GM12878 (cell line): Measurements from ENCODE around the gene PIGBOS1. TPM values are rescaled to one million over a fixed set of nuclear protein-coding genes. Genes with fewer than 3 reads are reported as not detected.

Experiments
- ATAC-seq: fragments of 200-7000 bp; cut with Tn5 transposase; 3 replicates; pipeline ENCODE4 v1.9.1; 2020; ENCODE audit warnings: mild to moderate bottlenecking, moderate library complexity
- BruUV-seq: library from RNA; stranded (reverse); fragments of 400-500 nt; replicated peaks from 2 replicates; lab custom pipeline; 2021; lab: Mats Ljungman, UMichigan
- CTCF ChIA-PET: fragments of 300-600 bp; sonication (Branson Sonifier 250); formaldehyde crosslinking; extraction: SDS; loops from one replicate; lab custom pipeline; 2021; ENCODE audit warnings: inconsistent platforms; lab: Yijun Ruan, JAX
- POLR2A ChIA-PET: fragments of 350-600 bp; formaldehyde crosslinking; extraction: SDS; loops from one replicate; lab custom pipeline; 2021; ENCODE audit warnings: inconsistent platforms; lab: Charles Lee
- RAD21 ChIA-PET: fragments of 300-600 bp; sonication (Branson Sonifier 250); formaldehyde crosslinking; loops from one replicate; lab custom pipeline; 2023; ENCODE audit warnings: antibody characterized with exemption; ENCODE audit not compliant: unreplicated experiment; lab: Charles Lee
- SMC1A ChIA-PET: fragments of 300-600 bp; sonication (Branson Sonifier 250); formaldehyde crosslinking; loops from one replicate; lab custom pipeline; 2023; ENCODE audit not compliant: unreplicated experiment, uncharacterized antibody; lab: Charles Lee
- DNase-seq: peaks from one replicate; pipeline ENCODE4 v3.0.0-alpha.2; 2011; ENCODE audit warnings: low read depth, low spot score
- FAIRE-seq: peaks from 3 replicates; lab custom pipeline; 2011; peaks lifted over from hg19 to GRCh38; lab: Jason Lieb, UNC
- H2AFZ ChIP-seq: 2 replicates; pipeline ENCODE4 v1.6.0; 2011; ENCODE audit warnings: low read depth, low read length, control low read depth; ENCODE audit not compliant: control insufficient read depth
- H3K27ac ChIP-seq: 2 replicates; pipeline ENCODE4 v1.5.1; 2011; ENCODE audit warnings: control low read depth; ENCODE audit not compliant: control insufficient read depth, insufficient read depth
- H3K27me3 ChIP-seq, 2 experiments: replicated peaks in 1 of 2; 2 replicates each; pipeline versions ENCODE4 v1.6.0 to v1.6.1; 2011; ENCODE audit warnings: low read length in 1 of 2; ENCODE audit not compliant: control insufficient read depth in 2 of 2, insufficient read depth in 2 of 2
- H3K36me3 ChIP-seq, 2 experiments: 2 replicates each; pipeline ENCODE4 v1.5.1; 2011; ENCODE audit warnings: low read length in 1 of 2; ENCODE audit not compliant: control insufficient read depth in 2 of 2, insufficient read depth in 2 of 2
- H3K4me1 ChIP-seq: 2 replicates; pipeline ENCODE4 v1.6.1; 2011; ENCODE audit warnings: mild to moderate bottlenecking, low read length, moderate library complexity, mixed read lengths; ENCODE audit not compliant: control insufficient read depth, insufficient read depth
- H3K4me2 ChIP-seq: 2 replicates; pipeline ENCODE4 v1.6.0; 2011; ENCODE audit warnings: control low read depth; ENCODE audit not compliant: control insufficient read depth, insufficient read depth
- H3K4me3 ChIP-seq: fragments of 200-600 bp; sonication (generic); 2 replicates; pipeline ENCODE4 v1.5.1; 2016
- H3K79me2 ChIP-seq: 2 replicates; pipeline ENCODE4 v1.6.0; 2011; ENCODE audit warnings: low read length; ENCODE audit not compliant: control insufficient read depth, insufficient read depth
- H3K9ac ChIP-seq: 2 replicates; pipeline ENCODE4 v1.8.0; 2011; ENCODE audit warnings: low read length, control low read depth, mixed read lengths; ENCODE audit not compliant: control insufficient read depth, insufficient read depth
- H3K9me3 ChIP-seq: replicated peaks from 3 replicates; pipeline ENCODE4 v1.5.1; 2011; ENCODE audit warnings: mild to moderate bottlenecking, low read length; ENCODE audit not compliant: control insufficient read depth, insufficient read depth
- H4K20me1 ChIP-seq: 2 replicates; pipeline ENCODE4 v1.6.0; 2011; ENCODE audit not compliant: control insufficient read depth, insufficient read depth
- ASH2L ChIP-seq: fragments of 300-600, 200-600 bp; sonication (generic); IDR thresholded peaks from 2 replicates; pipeline ENCODE4 v1.6.1; 2017; ENCODE audit warnings: low read depth, mild to moderate bottlenecking, borderline replicate concordance
- BACH1 ChIP-seq: fragments of 450-650 bp; IDR thresholded peaks from 2 replicates; pipeline ENCODE4 v1.6.1; 2017; ENCODE audit warnings: mild to moderate bottlenecking, borderline replicate concordance
- CBX3 ChIP-seq: fragments of 200-600 bp; sonication (generic); IDR thresholded peaks from 2 replicates; pipeline ENCODE4 v1.6.1; 2016; ENCODE audit warnings: low read depth, borderline replicate concordance
- GABPA ChIP-seq: IDR thresholded peaks from 2 replicates; pipeline ENCODE4 v1.6.1; 2014; ENCODE audit warnings: antibody characterized with exemption, low read depth, mild to moderate bottlenecking, inconsistent platforms
- HDAC6 ChIP-seq: fragments of 200-600 bp; sonication (generic); IDR thresholded peaks from one replicate; pipeline ENCODE4 v1.8.0; 2017; ENCODE audit warnings: antibody characterized with exemption; ENCODE audit not compliant: unreplicated experiment
- JUND ChIP-seq: IDR thresholded peaks from 2 replicates; pipeline ENCODE4 v1.6.1; 2012; ENCODE audit warnings: low read depth, mild to moderate bottlenecking, low read length, improper control_type of control experiment, moderate library complexity
- MTA3 ChIP-seq: IDR thresholded peaks from 2 replicates; pipeline ENCODE4 v1.6.1; 2012; ENCODE audit warnings: low read length, inconsistent platforms, borderline replicate concordance
- MYB ChIP-seq: fragments of 150-350 bp; IDR thresholded peaks from 2 replicates; pipeline ENCODE4 v1.6.1; 2014; ENCODE audit warnings: mild to moderate bottlenecking, low read depth, low read length, borderline replicate concordance
- NRF1 ChIP-seq: conservative IDR thresholded peaks from 2 replicates; pipeline ENCODE4 v1.6.1; 2011; ENCODE audit warnings: mild to moderate bottlenecking, low read depth, low read length, improper control_type of control experiment
- RB1 ChIP-seq: fragments of 450-650 bp; formaldehyde crosslinking; IDR thresholded peaks from 2 replicates; pipeline ENCODE4 v1.6.1; 2017; ENCODE audit warnings: mild to moderate bottlenecking, borderline replicate concordance
- RBBP5 ChIP-seq: fragments of 200-600 bp; sonication (generic); conservative IDR thresholded peaks from 2 replicates; pipeline ENCODE4 v1.6.1; 2016
- TBL1XR1 ChIP-seq: IDR thresholded peaks from 2 replicates; pipeline ENCODE4 v1.6.1; 2012; ENCODE audit warnings: low read depth, low read length, improper control_type of control experiment
- ZNF217 ChIP-seq: fragments of 450-650 bp; IDR thresholded peaks from 2 replicates; pipeline ENCODE4 v1.6.1; 2017; ENCODE audit warnings: antibody characterized with exemption, mild to moderate bottlenecking
- WGBS: methylation state at CpG from one replicate; pipeline ENCODE4 v1.1.6; 2016; ENCODE audit warnings: low lambda C conversion rate; ENCODE audit not compliant: insufficient replicate concordance, insufficient coverage; ENCODE audit errors: missing lambda C conversion rate; 5-methylcytosine and 5-hydroxymethylcytosine counted together
- in situ Hi-C: fragments of 300-500 bp; cut with MboI; formaldehyde crosslinking; loops from 9 replicates; pipeline ENCODE4 v1.14.3; 2018; ENCODE audit warnings: mixed read lengths
- intact Hi-C: fragments of 100-400 bp; cut with micrococcal nuclease; formaldehyde crosslinking; loops from one replicate; pipeline ENCODE4 v1.14.2; 2022; ENCODE audit not compliant: unreplicated experiment
- polyA plus RNA-seq, 11 experiments: library from polyadenylated mRNA; depleted of rRNA in 4 of 11; unstranded in 6 of 11; stranded (reverse) in 5 of 11; fragments of >200 nt; fragmentation: Nextera tagmentation in 4 of 11; fragmentation: Illumina TruSeq in 1 of 11; extraction: Ambion mirVana in 4 of 11; extraction: Trizol in 1 of 11; gene quantifications; 1 replicate in 1 of 11; 2 replicates in 10 of 11; pipeline versions ENCODE4 v1.2.1 to v1.2.3, GENCODE V29; 2011 to 2016; ENCODE audit warnings: inconsistent platforms in 2 of 11, missing spikeins in 2 of 11, low read depth in 1 of 11
- total RNA-seq, 4 experiments: library from RNA; depleted of rRNA in 3 of 4; stranded (reverse); fragments of >200 nt in 3 of 4; fragmentation: Illumina TruSeq in 1 of 4; extraction: Trizol in 1 of 4; gene quantifications; 2 replicates each; pipeline versions ENCODE4 v1.2.1 to v1.2.3, GENCODE V29; 2013 to 2021
- TF ChIP-seq, protein P1 (sequence below): IDR thresholded peaks from 2 replicates; pipeline ENCODE4 v1.6.1; 2011; ENCODE audit warnings: low read depth, mild to moderate bottlenecking, low read length, moderate library complexity, borderline replicate concordance; ENCODE audit errors: extremely low read depth
- TF ChIP-seq, protein P2 (sequence below): fragments of 450-650 bp; IDR thresholded peaks from 2 replicates; pipeline ENCODE4 v1.6.1; 2017; ENCODE audit warnings: mild to moderate bottlenecking, moderate library complexity

Gene PIGBOS1
- total and polyA plus RNA-seq, 10 of the 15 experiments (the other 5 are each of a cell fraction or from before 2014, with no cell fraction given), result 7.1 to 24.7 (median 10.2) TPM

DNA sequence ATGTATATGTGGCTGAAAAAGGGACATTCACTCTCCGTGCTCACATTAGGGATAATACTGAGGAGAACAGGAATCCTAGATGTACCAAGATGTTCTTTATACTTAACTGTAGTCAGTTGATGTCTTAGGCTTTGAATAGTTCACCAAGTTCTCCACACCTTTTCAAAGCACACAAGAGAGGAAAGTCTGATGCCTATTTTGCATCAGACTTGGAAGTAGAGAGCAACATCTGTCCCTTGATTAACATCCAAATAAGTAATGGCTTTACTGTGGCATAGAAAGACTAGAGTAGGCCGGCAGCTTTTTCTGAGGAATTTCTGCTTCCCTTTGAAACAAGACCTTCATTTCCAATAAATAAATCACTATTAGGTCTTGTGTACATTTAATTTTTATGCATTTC lies 34.1 kb upstream of the PIGBOS1 start:
- 100% methylated on average over 2 of the region's 2 CpGs for WGBS
- H2AFZ ChIP-seq, result no peak overlapping the region
- H4K20me1 ChIP-seq, result no peaks in the 10 kb centered on the region
- no TSS peak for BruUV-seq
- no peaks in the 10 kb centered on the region for H3K9me3 ChIP-seq
- no peak overlapping the region for H3K27ac ChIP-seq
- ChIA-PET SMC1A (no interaction called here), POLR2A (no interaction called here), RAD21 (no interaction called here), CTCF (no interaction called here)
- no peak overlapping the region for H3K9ac ChIP-seq
- intact Hi-C loops, result no loop called here
- ATAC-seq (no peak), FAIRE-seq (no peak), DNase-seq (no peak)
- no peak overlapping the region for H3K4me3 ChIP-seq
- no peaks in the 10 kb centered on the region for H3K27me3 ChIP-seq
- TF ChIP-seq ZNF217 (no peak), ASH2L (no peak), TBL1XR1 (no peak), RB1 (no peak), NRF1 (no peak), BACH1 (no peak), JUND (no peak), CBX3 (no peak), GABPA (no peak), MTA3 (no peak), RBBP5 (no peak), MYB (no peak), HDAC6 (no peak)
- TF ChIP-seq, protein P1, sequence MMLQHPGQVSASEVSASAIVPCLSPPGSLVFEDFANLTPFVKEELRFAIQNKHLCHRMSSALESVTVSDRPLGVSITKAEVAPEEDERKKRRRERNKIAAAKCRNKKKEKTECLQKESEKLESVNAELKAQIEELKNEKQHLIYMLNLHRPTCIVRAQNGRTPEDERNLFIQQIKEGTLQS, result no peak
- TF ChIP-seq, protein P2, sequence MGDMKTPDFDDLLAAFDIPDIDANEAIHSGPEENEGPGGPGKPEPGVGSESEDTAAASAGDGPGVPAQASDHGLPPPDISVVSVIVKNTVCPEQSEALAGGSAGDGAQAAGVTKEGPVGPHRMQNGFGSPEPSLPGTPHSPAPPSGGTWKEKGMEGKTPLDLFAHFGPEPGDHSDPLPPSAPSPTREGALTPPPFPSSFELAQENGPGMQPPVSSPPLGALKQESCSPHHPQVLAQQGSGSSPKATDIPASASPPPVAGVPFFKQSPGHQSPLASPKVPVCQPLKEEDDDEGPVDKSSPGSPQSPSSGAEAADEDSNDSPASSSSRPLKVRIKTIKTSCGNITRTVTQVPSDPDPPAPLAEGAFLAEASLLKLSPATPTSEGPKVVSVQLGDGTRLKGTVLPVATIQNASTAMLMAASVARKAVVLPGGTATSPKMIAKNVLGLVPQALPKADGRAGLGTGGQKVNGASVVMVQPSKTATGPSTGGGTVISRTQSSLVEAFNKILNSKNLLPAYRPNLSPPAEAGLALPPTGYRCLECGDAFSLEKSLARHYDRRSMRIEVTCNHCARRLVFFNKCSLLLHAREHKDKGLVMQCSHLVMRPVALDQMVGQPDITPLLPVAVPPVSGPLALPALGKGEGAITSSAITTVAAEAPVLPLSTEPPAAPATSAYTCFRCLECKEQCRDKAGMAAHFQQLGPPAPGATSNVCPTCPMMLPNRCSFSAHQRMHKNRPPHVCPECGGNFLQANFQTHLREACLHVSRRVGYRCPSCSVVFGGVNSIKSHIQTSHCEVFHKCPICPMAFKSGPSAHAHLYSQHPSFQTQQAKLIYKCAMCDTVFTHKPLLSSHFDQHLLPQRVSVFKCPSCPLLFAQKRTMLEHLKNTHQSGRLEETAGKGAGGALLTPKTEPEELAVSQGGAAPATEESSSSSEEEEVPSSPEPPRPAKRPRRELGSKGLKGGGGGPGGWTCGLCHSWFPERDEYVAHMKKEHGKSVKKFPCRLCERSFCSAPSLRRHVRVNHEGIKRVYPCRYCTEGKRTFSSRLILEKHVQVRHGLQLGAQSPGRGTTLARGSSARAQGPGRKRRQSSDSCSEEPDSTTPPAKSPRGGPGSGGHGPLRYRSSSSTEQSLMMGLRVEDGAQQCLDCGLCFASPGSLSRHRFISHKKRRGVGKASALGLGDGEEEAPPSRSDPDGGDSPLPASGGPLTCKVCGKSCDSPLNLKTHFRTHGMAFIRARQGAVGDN, result no peak
- H3K4me1 ChIP-seq, result no peaks in the 10 kb centered on the region
- H3K36me3 ChIP-seq, result peaks cover 0 to 3% of the 10 kb centered on the region in 2 experiments; a peak in 1 of 4 replicates
- no peak overlapping the region for H3K4me2 ChIP-seq
- in situ Hi-C loops, result no loop called here
- no peaks in the 10 kb centered on the region for H3K79me2 ChIP-seq
